Measurements from ENCODE around the gene GMDS.
A peak's percentile ranks its signal among the peaks of the same experiment; 100 is the strongest.

GMDS gene

GRCh38 chr6:2237001-2237400, 8.4 kb downstream of the GMDS start:
- DNase-seq: no peak

- no peak for DNase-seq
Observed at GRCh38 chr6:2235777-2236495, 9.5 kb downstream of the GMDS start.

- no peak for DNase-seq
Observed at GRCh38 chr6:2232445-2232844, 13.0 kb downstream of the GMDS start.

GRCh38 chr6:2231438-2231837, 14.0 kb downstream of the GMDS start:
- no peak for DNase-seq

- no peak for DNase-seq
Observed at GRCh38 chr6:2230659-2231277, 14.6 kb downstream of the GMDS start.

- DNase-seq: no peak
Observed at GRCh38 chr6:2229742-2230141, 15.7 kb downstream of the GMDS start.

- no peak for DNase-seq
Observed at GRCh38 chr6:2229039-2229438, 16.4 kb downstream of the GMDS start.

GRCh38 chr6:2228392-2228791, 17.0 kb downstream of the GMDS start:
- DNase-seq: no peak

GRCh38 chr6:2226775-2227174, 18.6 kb downstream of the GMDS start:
- no peak for DNase-seq

GRCh38 chr6:2225422-2226392, 19.7 kb downstream of the GMDS start:
- DNase-seq: no peak

GRCh38 chr6:2224847-2225382, 20.5 kb downstream of the GMDS start:
- no peak for DNase-seq

- DNase-seq: no peak
Observed at GRCh38 chr6:2222275-2222842, 23.0 kb downstream of the GMDS start.

- DNase-seq: peak in 1 of 5 donors; percentile 33
Observed at GRCh38 chr6:2221726-2222274, 23.6 kb downstream of the GMDS start.

- DNase-seq: no peak
Observed at GRCh38 chr6:2220154-2220553, 25.3 kb downstream of the GMDS start.

GRCh38 chr6:2218866-2219265, 26.5 kb downstream of the GMDS start:
- DNase-seq: no peak

- DNase-seq: no peak
Observed at GRCh38 chr6:2216794-2217383, 28.5 kb downstream of the GMDS start.

GRCh38 chr6:2215342-2215741, 30.1 kb downstream of the GMDS start:
- no peak for DNase-seq

GRCh38 chr6:2213086-2213485, 32.3 kb downstream of the GMDS start:
- DNase-seq: no peak

- peak in 1 of 5 donors; percentile 28 for DNase-seq
Observed at GRCh38 chr6:2209226-2209809, 36.1 kb downstream of the GMDS start.

GRCh38 chr6:2208468-2208867, 36.9 kb downstream of the GMDS start:
- DNase-seq: no peak

- no peak for DNase-seq
Observed at GRCh38 chr6:2205396-2205795, 40.0 kb downstream of the GMDS start.

GRCh38 chr6:2204272-2204671, 41.1 kb downstream of the GMDS start:
- no peak for DNase-seq
